ENCODE results near the gene GSTP1.
"Not testable (repeated sequence)": the region's sequence is repeated elsewhere in the genome, so short reads cannot be mapped to it uniquely, and the experiment has no call there.

GSTP1 gene

DNA sequence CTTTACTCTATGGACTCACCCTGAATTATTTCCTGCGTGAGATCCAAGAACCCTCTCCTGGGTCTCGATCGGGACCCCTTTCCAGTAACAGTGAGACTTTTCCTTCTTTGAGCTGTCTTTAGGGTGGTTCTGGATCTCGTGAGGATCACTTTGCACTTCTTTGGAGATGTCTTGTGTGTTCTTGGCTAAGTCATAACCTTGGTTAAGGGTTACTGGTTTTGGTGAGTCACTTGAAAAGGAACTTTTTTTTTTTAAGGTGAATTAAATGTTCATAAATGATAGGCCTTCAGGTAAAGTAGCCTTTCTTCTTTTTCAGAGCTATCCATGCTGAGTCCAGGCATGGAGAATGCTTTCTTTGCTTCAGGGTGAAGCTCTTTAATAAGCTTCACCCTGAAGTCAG, 19.4 kb upstream of the GSTP1 start:
- no peak for DNase-seq

DNA sequence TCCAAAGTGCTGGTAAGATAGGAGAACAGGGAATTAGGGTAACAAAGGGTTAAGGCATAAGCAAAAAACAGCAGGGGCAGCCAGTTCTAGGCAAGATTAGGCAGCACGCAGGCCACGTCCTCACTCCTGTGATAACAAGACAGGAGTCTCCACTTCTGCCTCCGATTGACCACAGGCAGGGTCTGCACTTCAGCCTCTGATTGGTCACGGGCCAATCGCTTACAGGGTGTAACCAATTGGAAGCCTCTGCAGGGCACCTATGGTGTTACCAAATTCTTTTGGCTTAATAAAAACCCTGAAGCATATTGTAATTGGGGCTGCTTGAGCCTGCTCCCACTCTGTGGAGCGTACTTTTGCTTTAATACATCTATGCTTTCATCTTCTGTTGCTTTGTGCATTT, 12.2 kb upstream of the GSTP1 start:
- DNase-seq: no peak

DNA sequence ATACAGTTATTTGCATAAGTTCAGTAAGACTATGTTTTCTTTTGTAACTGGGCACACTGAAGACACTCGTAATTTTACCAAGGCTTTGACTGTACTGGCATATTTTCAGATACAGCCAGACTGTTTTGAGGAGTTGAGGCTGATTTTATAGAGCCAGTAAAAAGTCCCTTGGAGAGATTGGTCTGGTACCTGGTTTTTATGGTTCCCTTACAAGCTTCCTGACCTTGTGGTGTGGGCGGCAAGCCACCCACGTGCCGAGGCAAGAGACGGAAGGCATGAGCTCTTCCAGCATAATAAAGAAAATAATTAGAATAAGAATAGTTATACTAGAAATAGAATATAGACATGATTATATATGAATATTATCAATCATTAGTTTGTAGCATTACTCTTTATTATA, 11.3 kb upstream of the GSTP1 start:
- no peak for DNase-seq

DNA sequence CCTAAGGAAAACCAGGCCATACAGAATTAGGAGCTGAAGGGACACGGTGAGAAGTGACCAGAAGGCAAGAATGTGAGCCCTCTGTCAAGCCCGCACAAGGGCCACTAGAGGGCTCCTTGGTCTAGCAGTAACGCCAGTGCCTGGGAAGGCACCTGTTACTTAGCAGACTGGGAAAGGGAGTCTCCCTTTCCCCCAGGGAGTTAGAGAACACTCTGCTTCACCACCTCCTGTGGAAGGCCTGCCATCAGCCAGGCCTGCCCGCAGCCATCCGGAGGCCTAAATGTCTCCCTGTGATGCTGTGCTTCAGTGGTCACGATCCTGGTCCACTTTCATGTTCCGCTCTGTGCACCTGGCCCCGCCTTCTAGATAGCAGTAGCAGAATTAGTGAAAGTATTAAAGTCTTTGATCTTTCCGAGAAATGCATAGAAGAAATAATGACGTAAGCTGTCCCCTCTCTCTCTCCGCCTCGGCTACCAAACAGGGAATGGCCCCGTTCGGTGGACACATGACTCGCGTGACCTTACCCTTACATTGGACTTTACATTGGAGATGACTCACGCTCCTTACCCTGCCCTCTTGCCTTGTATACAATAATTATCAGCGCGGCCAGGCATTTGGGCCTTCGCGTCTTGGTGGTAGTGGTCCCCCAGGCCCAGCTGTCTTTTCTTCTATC, 10.7 kb upstream of the GSTP1 start:
- DNase-seq: peak; percentile 48

DNA sequence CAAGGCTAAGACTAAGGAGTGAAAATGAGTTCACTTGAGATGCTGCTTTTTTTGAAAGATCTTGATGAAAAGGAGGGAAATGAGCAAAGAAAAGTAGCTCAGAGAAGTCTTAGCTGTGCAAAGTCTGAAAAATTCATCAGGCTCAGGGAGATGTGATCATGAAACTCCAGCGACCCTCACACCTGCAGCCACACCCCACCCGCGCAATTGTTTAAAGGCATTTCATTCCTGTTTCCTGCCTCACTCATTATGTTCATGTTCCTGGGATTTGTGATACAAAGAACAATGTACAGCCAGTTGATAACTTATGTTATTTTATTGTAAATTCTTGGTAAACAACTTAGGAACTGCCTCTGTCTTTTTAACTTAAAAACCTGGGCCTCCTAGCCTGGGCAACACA, 8.7 kb upstream of the GSTP1 start:
- no peak for DNase-seq

DNA sequence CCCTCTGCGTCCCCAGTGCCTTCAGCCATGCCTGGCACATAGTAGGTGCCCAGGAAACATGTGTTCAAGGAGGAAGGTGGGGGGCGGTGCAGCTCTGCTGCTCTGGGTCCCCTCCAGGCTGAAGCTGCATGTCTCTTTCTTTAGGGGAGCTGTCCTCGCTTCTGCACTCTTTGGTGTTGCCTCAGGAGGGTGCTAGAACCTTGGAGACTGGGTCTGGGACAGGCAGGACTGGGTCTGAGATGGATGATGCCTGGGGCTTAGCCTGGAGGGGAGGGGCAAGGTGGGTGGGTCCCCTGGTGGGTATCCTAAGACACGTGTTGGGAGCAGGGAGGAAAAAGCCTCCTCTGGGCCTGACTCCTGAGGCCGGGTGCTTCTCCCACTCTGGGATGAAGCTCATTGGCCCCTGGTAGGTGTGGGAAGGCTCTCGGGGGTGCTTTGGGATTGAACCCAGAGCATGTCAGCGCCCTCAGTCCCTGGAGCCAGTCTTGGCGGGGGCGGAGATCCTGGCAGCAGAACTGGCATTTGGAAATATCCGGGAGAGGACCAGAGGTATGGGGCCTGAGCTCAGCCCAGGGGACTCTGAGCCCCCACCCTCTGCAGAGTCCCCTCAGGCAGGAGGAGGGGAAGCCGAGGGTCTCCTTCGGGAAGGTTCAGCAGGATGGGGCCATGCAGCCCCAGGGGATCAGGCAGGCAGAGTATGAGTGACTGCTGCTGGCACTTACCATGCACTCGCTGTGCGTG, 6.7 kb upstream of the GSTP1 start:
- DNase-seq: no peak

DNA sequence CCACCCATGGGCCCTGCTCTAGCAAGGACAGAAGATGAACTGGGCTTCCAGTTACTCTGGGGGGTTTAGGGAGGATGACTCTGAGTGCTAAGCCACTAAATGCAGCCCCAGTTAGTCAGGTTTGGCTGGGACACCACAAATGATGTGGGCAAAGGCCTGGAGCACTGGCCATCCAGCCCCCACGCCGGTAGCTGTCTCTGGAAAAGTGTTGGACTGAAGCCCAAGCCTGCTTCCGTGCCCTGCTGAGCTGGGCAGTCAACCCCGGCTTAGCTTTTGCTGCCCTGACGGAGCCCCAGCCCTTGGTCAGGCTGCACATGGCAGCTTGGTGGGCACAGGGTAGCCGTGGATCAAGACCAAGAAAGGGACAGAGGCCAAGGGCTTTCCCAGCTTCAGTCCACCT, 5.7 kb upstream of the GSTP1 start:
- DNase-seq: no peak

DNA sequence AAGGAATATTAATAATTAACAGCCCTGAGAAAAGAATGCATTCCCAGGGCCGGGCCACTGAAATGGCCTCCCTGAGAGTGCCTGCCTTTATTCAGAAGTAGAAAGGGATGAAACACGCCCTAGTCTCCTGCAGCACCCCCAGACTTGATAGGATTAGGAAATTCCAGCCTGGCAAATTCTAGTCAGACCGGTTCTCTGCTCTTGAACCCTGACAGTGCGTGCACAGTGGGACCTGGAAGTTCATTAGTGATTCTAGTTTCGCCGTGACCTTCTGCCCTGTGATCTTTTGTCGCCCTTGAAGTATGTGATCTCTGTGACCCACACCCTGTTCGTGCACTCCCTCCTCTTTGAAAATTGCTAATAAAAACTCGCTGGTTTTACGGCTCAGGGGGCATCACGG, 2.1 kb upstream of the GSTP1 start:
- no peak for DNase-seq

DNA sequence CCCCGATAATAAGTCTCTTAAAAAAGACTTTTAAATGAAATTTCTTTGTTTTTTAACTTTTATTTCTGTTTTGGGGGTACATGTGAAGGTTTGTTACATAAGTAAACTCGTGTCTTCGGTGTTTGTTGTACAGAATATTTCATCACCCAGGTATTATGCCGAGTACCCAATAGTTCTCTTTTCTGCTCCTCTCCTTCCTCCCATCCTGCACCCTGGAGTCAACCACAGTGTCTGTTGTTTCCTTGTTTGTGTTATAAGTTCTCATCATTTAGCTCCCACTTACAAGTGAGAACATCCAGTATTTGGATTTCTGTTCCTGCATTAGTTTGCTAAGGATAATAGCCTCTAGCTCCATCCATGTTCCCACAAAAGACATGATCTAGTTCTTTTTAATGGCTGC, 1.6 kb upstream of the GSTP1 start:
- no peak for DNase-seq

DNA sequence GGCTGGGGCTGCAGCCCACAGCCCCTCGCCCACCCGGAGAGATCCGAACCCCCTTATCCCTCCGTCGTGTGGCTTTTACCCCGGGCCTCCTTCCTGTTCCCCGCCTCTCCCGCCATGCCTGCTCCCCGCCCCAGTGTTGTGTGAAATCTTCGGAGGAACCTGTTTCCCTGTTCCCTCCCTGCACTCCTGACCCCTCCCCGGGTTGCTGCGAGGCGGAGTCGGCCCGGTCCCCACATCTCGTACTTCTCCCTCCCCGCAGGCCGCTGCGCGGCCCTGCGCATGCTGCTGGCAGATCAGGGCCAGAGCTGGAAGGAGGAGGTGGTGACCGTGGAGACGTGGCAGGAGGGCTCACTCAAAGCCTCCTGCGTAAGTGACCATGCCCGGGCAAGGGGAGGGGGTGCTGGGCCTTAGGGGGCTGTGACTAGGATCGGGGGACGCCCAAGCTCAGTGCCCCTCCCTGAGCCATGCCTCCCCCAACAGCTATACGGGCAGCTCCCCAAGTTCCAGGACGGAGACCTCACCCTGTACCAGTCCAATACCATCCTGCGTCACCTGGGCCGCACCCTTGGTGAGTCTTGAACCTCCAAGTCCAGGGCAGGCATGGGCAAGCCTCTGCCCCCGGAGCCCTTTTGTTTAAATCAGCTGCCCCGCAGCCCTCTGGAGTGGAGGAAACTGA, 731 bp downstream of the GSTP1 start:
- peak; percentile 61 for DNase-seq

DNA sequence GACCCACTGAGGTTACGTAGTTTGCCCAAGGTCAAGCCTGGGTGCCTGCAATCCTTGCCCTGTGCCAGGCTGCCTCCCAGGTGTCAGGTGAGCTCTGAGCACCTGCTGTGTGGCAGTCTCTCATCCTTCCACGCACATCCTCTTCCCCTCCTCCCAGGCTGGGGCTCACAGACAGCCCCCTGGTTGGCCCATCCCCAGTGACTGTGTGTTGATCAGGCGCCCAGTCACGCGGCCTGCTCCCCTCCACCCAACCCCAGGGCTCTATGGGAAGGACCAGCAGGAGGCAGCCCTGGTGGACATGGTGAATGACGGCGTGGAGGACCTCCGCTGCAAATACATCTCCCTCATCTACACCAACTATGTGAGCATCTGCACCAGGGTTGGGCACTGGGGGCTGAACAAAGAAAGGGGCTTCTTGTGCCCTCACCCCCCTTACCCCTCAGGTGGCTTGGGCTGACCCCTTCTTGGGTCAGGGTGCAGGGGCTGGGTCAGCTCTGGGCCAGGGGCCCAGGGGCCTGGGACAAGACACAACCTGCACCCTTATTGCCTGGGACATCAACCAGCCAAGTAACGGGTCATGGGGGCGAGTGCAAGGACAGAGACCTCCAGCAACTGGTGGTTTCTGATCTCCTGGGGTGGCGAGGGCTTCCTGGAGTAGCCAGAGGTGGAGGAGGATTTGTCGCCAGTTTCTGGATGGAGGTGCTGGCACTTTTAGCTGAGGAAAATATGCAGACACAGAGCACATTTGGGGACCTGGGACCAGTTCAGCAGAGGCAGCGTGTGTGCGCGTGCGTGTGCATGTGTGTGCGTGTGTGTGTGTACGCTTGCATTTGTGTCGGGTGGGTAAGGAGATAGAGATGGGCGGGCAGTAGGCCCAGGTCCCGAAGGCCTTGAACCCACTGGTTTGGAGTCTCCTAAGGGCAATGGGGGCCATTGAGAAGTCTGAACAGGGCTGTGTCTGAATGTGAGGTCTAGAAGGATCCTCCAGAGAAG, 1.6 kb downstream of the GSTP1 start:
- no peak for DNase-seq

DNA sequence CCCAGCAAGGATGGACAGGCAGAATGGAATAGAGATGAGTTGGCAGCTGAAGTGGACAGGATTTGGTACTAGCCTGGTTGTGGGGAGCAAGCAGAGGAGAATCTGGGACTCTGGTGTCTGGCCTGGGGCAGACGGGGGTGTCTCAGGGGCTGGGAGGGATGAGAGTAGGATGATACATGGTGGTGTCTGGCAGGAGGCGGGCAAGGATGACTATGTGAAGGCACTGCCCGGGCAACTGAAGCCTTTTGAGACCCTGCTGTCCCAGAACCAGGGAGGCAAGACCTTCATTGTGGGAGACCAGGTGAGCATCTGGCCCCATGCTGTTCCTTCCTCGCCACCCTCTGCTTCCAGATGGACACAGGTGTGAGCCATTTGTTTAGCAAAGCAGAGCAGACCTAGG, 2.3 kb downstream of the GSTP1 start:
- DNase-seq: no peak

DNA sequence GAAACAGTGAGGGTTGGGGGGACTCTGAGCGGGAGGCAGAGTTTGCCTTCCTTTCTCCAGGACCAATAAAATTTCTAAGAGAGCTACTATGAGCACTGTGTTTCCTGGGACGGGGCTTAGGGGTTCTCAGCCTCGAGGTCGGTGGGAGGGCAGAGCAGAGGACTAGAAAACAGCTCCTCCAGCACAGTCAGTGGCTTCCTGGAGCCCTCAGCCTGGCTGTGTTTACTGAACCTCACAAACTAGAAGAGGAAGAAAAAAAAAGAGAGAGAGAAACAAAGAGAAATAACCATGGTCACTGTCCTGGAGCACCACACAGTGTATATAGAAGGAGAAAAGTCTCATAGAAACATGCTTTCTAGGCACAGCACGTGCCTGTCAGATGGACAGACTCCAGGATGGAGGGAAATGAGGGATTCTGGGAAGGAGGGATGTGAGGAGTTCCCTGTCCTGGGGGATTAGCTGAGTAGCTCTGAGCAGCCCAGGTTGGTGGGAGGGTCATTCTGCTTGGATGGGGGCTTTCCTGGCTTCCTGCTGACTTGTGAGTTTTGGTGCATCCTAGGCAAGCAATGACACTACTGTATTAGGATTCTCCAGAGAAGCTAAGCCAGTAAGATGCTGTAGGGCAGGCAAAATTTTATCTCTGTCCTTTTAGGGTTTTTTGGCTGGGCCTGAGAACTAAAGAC, 3.1 kb downstream of the GSTP1 start:
- DNase-seq: no peak

DNA sequence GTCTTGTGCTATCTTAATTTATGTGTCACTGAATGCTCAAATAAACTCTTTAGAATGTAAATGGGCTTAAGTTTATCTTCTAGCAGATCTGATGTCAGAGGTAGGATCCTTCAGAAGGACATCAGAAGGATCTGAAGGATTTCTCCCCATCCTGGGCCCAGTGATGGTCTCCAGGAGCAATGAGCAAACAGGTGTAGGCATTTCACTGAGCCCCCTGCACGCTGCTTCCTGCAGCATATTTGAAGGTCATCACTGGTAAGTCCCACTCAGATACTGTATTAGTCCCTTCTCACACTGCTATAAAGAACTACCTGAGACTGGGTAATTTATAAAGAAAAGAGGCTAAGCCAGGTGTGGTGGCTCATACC, 4.5 kb downstream of the GSTP1 start:
- no peak for DNase-seq

DNA sequence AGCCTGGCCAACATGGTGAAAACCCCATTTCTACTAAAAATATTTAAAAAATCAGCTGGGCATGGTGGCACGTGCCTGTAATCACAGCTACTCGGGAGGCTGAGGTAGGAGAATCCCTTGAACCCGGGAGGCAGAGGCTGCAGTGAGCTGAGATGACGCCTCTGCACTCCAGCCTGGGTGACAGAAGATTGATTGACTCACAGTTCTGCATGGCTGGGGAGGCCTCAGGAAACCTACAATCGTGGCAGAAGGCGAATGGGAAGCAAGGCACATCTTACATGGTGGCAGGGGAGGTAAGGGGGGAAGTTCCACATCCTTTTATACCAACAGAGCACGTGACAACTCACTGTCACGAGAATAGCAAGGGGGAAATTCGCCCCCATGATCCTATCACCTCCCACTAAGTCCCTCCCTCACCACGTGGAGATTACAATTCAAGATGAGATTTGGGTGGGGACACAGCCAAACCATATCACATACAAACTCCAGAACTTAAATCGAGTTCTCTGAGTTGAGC, 5.3 kb downstream of the GSTP1 start:
- not testable (repeated sequence) for DNase-seq

DNA sequence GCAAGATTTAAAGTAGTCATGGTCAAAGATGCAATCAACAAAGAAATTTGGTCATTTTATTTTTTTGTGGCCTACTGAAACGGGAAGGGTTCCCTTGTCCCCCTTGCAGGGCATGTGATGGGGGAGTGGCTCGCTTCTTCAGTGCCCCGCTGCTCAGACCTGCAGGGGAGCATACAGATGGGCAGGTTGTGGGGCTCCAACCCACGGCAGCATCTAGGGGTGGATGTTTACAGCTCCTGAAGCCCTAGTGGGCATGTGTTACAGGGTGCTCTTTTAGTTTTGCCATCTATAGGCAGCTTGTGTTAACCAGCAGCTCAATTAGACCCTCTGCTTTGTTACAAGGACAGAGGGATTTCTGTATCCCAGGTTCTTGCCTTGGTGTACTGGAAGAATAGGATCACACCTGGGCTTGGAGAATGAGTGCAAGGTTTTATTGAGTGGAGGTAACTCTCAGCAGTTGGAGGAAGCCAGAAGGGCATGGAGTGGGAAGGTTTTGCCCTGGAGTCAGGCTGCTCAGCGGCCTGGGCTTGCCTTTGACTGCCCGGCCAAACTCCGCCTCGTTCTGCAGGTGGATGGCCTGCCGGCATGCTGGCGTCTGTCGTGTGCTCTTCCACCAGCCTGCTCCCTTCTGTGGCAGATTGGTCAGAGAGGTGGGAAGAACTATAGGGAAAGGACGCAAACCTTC, 9.4 kb downstream of the GSTP1 start:
- DNase-seq: no peak

DNA sequence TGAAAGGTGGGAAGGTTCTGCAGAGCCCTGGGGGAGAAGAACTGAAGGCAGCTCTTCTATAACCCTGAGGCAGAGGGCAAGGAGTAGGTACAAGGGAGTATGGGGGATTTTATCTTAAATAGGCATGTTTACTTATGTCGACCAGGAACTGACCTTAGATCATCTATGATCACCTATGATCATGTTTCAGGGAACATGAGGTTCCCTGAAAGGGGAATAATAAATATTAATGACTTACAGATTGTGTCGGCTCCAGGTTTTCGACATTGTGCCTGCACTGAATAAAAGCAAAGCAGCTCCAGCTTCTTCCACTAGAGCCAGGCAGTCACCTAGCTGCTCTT, 9.9 kb downstream of the GSTP1 start:
- DNase-seq: no peak

DNA sequence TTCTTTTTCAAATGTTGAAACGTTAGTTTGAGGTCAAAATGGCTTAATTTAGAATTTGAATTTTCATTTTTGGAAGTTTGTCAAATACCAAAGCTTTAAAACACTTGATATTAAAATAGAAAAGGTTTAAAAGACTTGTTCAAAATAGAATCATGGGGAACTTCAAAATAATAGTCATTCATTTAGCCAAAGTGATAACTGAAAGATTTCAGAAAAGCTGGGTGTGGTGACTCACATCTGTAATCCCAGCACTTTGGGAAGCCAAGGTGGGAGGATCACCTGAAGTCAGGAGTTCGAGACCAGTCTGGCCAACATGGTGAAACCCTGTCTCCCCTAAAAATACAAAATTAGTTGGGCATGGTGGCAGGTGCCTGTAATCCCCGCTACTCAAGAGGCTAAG, 10.9 kb downstream of the GSTP1 start:
- no peak for DNase-seq

DNA sequence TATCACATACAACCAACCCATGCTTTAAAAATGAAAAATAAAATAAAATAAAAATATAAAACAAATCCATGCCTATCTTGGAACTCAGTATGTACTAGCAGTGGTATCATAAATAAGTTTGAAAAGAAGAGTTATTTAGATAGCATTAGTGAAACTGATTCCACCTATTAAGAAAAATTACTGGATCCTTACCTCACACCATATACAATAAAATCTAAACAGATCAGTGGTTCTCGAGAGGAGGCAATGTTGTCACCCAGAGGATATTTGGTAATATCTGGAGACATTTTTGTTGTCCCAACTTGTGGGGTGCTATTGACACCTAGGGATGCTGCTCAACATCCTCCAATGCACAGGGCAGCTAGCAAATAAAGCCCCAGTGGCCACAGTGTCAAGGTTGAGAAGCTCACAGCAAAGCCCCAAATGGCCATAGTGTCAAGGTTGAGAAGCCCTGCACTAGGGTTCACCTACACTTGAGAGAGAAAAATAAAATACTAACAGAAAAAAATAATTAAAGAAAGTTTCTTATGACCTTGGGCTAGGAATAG, 13.2 kb downstream of the GSTP1 start:
- DNase-seq: no peak

DNA sequence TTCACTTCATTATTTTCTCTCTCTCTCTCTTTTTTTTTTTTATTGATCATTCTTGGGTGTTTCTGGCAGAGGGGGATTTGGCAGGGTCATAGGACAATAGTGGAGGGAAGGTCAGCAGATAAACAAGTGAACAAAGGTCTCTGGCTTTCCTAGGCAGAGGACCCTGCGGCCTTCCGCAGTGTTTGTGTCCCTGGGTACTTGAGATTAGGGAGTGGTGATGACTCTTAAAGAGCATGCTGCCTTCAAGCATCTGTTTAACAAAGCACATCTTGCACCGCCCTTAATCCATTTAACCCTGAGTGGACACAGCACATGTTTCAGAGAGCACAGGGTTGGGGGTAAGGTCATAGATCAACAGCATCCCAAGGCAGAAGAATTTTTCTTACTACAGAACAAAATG, 13.8 kb downstream of the GSTP1 start:
- not testable (repeated sequence) for DNase-seq

DNA sequence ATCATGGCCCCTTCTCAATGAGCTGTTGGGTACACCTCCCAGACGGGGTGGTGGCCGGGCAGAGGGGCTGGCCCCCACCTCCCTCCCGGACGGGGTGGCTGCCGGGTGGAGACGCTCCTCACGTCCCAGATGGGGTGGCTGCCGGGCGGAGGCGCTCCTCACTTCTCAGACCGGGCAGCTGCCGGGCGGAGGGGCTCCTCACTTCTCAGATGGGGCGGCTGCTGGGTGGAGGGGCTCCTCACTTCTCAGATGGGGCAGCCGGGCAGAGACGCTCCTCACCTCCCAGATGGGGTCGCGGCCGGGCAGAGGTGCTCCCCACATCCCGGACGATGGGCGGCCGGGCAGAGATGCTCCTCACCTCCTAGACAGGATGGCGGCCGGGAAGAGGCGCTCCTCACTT, 14.4 kb downstream of the GSTP1 start:
- not testable (repeated sequence) for DNase-seq

Data from stimulated activated CD4-positive, alpha-beta T cell treated with anti-CD3 and anti-CD28 coated beads, Interleukin-15, amount 100 ng/mL, for 24 hours (primary cell).